Astrocyte of the cerebellum (primary cell): Measurements from ENCODE around the gene SNED1.

Experiments used
- DNase-seq: peaks from one replicate; pipeline ENCODE4 v3.0.0-alpha.2; 2011; ENCODE audit warnings: low read depth
- H3K4me3 ChIP-seq: 2 replicates; pipeline ENCODE4 v1.5.1; 2011; ENCODE audit warnings: mild to moderate bottlenecking, low read depth, low read length, moderate library complexity
- CTCF ChIP-seq: IDR thresholded peaks from 2 replicates; pipeline ENCODE4 v1.5.1; 2012; ENCODE audit warnings: low read length, low read depth, moderate library complexity, mild to moderate bottlenecking; ENCODE audit errors: missing control alignments
- in situ Hi-C: cut with HindIII; loops from 2 replicates; pipeline ENCODE4 v1.10.0; 2017; ENCODE audit warnings: low sequenced_read_pairs

Gene SNED1

GRCh38 chr2:240995041-240996021 is 3.1 kb upstream of the SNED1 start:
- TF ChIP-seq CTCF, result no peak
- DNase-seq, result no peak
- H3K4me3 ChIP-seq, result no peak overlapping the region
- in situ Hi-C loops, result no loop called here

- H3K4me3 ChIP-seq, result no peak overlapping the region
- TF ChIP-seq CTCF, result no peak
- no peak for DNase-seq
- in situ Hi-C loops, result no loop called here
Measured at GRCh38 chr2:240996161-240996833, 2.1 kb upstream of the SNED1 start.

- DNase-seq, result no peak
- in situ Hi-C loops, result no loop called here
- TF ChIP-seq CTCF, result no peak
- H3K4me3 ChIP-seq, result no peak overlapping the region
Measured at GRCh38 chr2:240996834-240997140, 1.6 kb upstream of the SNED1 start.

GRCh38 chr2:240997141-240997855 is 1.1 kb upstream of the SNED1 start:
- no peak for DNase-seq
- in situ Hi-C loops, result no loop called here
- H3K4me3 ChIP-seq, result peak overlapping the region; percentile 55
- TF ChIP-seq CTCF, result no peak

- TF ChIP-seq CTCF, result no peak
- in situ Hi-C loops, result no loop called here
- peak overlapping the region; percentile 55 for H3K4me3 ChIP-seq
- no peak for DNase-seq
Measured at GRCh38 chr2:240998706-240998994, 232 bp downstream of the SNED1 start.

- no peak for TF ChIP-seq CTCF
- peak overlapping the region; percentile 55 for H3K4me3 ChIP-seq
- in situ Hi-C loops, result no loop called here
- DNase-seq, result no peak
Measured at GRCh38 chr2:240998995-240999791, 775 bp downstream of the SNED1 start.
